ENCODE data around the gene HOXB3. TPM values are rescaled to one million over a fixed set of nuclear protein-coding genes. Genes with fewer than 3 reads are reported as not detected.

Gene HOXB3
- polyA plus RNA-seq, 1 of the 3 experiments (the other 2 are of a cell fraction): 0.46 TPM

DNA sequence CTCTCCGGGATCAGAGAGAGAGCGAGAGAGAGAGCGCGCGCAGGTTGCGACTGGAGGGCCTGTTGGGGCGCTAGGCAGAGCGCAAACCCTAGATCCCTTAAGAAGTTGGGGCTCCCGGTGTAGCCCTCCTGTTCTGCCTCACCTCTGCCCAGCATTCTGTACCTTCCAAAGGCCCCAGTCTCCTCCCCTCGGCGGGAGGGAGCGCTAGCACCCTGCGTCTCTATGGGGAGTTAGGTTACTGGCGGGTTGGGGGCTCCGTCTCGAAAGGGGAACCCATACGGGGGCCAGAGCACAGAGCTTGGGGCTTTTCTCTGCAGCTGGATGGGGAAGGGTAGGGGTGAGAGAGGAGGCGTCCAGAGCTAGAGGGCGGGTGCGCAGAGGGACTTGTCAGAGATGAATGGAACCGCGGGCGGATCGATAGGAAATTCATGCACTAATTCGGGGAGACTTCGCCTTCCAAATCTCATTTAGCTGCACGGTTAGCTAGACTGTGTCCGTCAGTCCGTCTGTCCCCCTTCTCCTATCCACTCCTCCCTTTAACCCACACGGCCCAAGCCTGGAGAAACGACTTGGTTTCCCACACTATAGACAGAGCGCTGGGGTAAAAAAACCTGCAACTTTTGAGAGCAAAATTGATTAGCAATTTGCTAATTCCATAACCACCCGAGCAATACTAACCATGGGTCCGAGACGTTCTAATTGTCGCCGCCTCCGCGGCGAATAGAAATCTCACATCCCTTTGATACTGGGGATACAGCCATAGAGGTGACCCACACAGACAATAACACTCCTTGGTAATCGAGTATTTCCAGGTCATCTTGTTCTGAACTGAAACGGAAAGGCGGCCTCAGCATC lies 11.2 kb downstream of the HOXB3 start:
- Histone ChIP-seq H3K4me2 (no peak overlapping the region), H3K9me3 (no peaks in the 10 kb centered on the region), H3K27ac (ENCODE audit: low read depth in 2 of 2, low read length in 1 of 2) (no peak overlapping the region), H3K9ac (no peak overlapping the region), H3K4me1 (ENCODE audit: control insufficient read depth in 1 of 2, insufficient read depth in 2 of 2, low read depth in 1 of 2, low read length in 1 of 2) (no peaks in the 10 kb centered on the region; a peak in 1 of 4 replicates), H3K4me3 (ENCODE audit: low read depth in 2 of 2, low read length in 1 of 2) (no peak overlapping the region), H3F3A (replicated peaks; ENCODE audit: insufficient read depth) (peaks cover 4% of the 10 kb centered on the region), H4K20me1 (ENCODE audit: insufficient read depth) (peaks cover 9% of the 10 kb centered on the region; the same call in 1 of the 2 replicates), H2AFZ (ENCODE audit: low read depth) (no peak overlapping the region), H3K79me2 (ENCODE audit: insufficient read depth) (no peaks in the 10 kb centered on the region), H3K36me3 (replicated peaks in 1 of 2; ENCODE audit: control insufficient read depth in 1 of 2, insufficient read depth in 2 of 2, low read length in 1 of 2) (no peaks in the 10 kb centered on the region), H3K27me3 (ENCODE audit: insufficient read depth) (peaks cover 94% of the 10 kb centered on the region), H3K9me2 (no peaks in the 10 kb centered on the region)
- TF ChIP-seq, protein P1, sequence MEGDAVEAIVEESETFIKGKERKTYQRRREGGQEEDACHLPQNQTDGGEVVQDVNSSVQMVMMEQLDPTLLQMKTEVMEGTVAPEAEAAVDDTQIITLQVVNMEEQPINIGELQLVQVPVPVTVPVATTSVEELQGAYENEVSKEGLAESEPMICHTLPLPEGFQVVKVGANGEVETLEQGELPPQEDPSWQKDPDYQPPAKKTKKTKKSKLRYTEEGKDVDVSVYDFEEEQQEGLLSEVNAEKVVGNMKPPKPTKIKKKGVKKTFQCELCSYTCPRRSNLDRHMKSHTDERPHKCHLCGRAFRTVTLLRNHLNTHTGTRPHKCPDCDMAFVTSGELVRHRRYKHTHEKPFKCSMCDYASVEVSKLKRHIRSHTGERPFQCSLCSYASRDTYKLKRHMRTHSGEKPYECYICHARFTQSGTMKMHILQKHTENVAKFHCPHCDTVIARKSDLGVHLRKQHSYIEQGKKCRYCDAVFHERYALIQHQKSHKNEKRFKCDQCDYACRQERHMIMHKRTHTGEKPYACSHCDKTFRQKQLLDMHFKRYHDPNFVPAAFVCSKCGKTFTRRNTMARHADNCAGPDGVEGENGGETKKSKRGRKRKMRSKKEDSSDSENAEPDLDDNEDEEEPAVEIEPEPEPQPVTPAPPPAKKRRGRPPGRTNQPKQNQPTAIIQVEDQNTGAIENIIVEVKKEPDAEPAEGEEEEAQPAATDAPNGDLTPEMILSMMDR (IDR thresholded peaks at IDR 0.05): no peak
- TF ChIP-seq EZH2phosphoT487 (IDR thresholded peaks at IDR 0.05; ENCODE audit: borderline replicate concordance, low read depth): peak; percentile 70; the same call in 1 of the 2 replicates
- WGBS (ENCODE audit: low lambda C conversion rate): 16% methylated on average over 41 of the region's 43 CpGs
- ChIA-PET POLR2A (no interaction called here), CTCF (interaction anchor here (1.5 kb wide), 1 partner anchor 15 kb away, joined by 3 read pairs; no protein-coding TSS in a partner anchor)
- no peak for DNase-seq

DNA sequence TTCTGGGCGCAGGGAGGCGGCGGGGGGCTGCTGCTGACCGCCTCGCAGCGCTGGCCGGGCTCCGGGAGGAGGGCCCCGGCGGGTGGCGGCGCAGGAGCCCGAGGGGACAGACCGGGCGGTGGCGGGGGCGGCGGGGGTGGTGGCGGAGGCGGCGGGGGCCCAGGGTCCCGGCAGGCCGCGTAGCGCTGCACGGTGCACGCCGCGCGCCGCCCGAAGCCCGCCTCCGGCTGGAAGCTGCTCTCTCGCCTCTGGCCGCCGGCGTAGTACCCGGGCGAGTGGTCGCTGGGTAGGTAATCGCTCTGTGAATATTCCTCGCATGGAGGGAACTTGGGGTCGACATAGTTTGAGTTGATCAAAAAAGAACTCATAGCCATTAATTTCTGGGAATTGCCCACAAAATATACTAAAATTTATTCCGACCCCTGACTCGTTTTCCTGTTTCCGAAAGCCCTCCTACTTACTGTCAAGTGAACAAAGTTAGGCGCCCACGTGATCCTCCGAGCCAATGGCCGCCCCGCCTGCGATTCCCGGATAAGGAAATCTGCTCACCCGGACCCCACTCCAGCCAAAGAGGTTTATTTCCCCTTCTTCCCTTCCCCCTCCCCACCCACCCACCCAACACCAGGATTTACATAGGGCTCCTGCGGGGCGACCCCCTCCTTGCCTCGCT lies 12.0 kb downstream of the HOXB3 start, which contains the start of gene HOXB4:
TSS of gene HOXB4 (minus strand) at position 405 of the 670 bp plus-strand sequence. CDS start at position 374, 31 bp downstream.
- no peak within 1 kb of the TSS for H3K9ac ChIP-seq
- H3K4me2 ChIP-seq: no peak within 1 kb of the TSS
- H3K4me1 ChIP-seq (ENCODE audit: control insufficient read depth in 1 of 2, insufficient read depth in 2 of 2, low read depth in 1 of 2, low read length in 1 of 2): no peaks in the 10 kb centered on the region; a peak in 1 of 4 replicates
- H3K36me3 ChIP-seq (replicated peaks in 1 of 2; ENCODE audit: control insufficient read depth in 1 of 2, insufficient read depth in 2 of 2, low read length in 1 of 2): no peaks in the 10 kb centered on the region
- CTCF ChIA-PET: interaction anchor here (1.5 kb wide), 1 partner anchor 16 kb away, joined by 3 read pairs; no protein-coding TSS in a partner anchor
- TF ChIP-seq, protein P2, sequence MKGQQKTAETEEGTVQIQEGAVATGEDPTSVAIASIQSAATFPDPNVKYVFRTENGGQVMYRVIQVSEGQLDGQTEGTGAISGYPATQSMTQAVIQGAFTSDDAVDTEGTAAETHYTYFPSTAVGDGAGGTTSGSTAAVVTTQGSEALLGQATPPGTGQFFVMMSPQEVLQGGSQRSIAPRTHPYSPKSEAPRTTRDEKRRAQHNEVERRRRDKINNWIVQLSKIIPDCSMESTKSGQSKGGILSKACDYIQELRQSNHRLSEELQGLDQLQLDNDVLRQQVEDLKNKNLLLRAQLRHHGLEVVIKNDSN (IDR thresholded peaks at IDR 0.05; ENCODE audit: borderline replicate concordance, low read depth): peak; percentile 74; the same call in 1 of the 2 replicates
- TF ChIP-seq, protein P1 (IDR thresholded peaks at IDR 0.05): no peak
- TF ChIP-seq, protein P3, sequence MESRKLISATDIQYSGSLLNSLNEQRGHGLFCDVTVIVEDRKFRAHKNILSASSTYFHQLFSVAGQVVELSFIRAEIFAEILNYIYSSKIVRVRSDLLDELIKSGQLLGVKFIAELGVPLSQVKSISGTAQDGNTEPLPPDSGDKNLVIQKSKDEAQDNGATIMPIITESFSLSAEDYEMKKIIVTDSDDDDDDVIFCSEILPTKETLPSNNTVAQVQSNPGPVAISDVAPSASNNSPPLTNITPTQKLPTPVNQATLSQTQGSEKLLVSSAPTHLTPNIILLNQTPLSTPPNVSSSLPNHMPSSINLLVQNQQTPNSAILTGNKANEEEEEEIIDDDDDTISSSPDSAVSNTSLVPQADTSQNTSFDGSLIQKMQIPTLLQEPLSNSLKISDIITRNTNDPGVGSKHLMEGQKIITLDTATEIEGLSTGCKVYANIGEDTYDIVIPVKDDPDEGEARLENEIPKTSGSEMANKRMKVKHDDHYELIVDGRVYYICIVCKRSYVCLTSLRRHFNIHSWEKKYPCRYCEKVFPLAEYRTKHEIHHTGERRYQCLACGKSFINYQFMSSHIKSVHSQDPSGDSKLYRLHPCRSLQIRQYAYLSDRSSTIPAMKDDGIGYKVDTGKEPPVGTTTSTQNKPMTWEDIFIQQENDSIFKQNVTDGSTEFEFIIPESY (IDR thresholded peaks at IDR 0.05; ENCODE audit: borderline replicate concordance, low read depth): no peak
- TF ChIP-seq, protein P4, sequence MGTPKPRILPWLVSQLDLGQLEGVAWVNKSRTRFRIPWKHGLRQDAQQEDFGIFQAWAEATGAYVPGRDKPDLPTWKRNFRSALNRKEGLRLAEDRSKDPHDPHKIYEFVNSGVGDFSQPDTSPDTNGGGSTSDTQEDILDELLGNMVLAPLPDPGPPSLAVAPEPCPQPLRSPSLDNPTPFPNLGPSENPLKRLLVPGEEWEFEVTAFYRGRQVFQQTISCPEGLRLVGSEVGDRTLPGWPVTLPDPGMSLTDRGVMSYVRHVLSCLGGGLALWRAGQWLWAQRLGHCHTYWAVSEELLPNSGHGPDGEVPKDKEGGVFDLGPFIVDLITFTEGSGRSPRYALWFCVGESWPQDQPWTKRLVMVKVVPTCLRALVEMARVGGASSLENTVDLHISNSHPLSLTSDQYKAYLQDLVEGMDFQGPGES (IDR thresholded peaks at IDR 0.05; ENCODE audit: low read depth, low read length): no peak
- TF ChIP-seq EP300 (IDR thresholded peaks at IDR 0.05; ENCODE audit: borderline replicate concordance in 1 of 2, low read depth in 1 of 2, low read length in 1 of 2): no peak
- no peak within 1 kb of the TSS for H3K4me3 ChIP-seq (ENCODE audit: low read depth in 2 of 2, low read length in 1 of 2)
- POLR2A ChIA-PET: no interaction called here
- WGBS (ENCODE audit: low lambda C conversion rate): 21% methylated on average over 49 of the region's 58 CpGs
- no peaks in the 10 kb centered on the region for H3K9me3 ChIP-seq
- H3K9me2 ChIP-seq: no peaks in the 10 kb centered on the region
- H3K27ac ChIP-seq (ENCODE audit: low read depth in 2 of 2, low read length in 1 of 2): no peak within 1 kb of the TSS
- peaks cover 9% of the 10 kb centered on the region; the same call in 1 of the 2 replicates for H4K20me1 ChIP-seq (ENCODE audit: insufficient read depth)
- no peak for DNase-seq
- no peaks in the 10 kb centered on the region for H3K79me2 ChIP-seq (ENCODE audit: insufficient read depth)
- H3K27me3 ChIP-seq (ENCODE audit: insufficient read depth): peaks cover 94% of the 10 kb centered on the region
- peaks cover 4% of the 10 kb centered on the region for H3F3A ChIP-seq (replicated peaks; ENCODE audit: insufficient read depth)
- H2AFZ ChIP-seq (ENCODE audit: low read depth): no peak within 1 kb of the TSS
